K562 (cell line): Measurements from ENCODE around the gene ATAD3B. TPM values are rescaled to one million over a fixed set of nuclear protein-coding genes. Genes with fewer than 3 reads are reported as not detected.
"Not testable (repeated sequence)": the region's sequence is repeated elsewhere in the genome, so short reads cannot be mapped to it uniquely, and the experiment has no call there.

Experiments used
- ATAC-seq: fragments of 200-7000 bp; cut with Tn5 transposase; 3 replicates; pipeline ENCODE4 v1.9.1; 2020; ENCODE audit warnings: moderate library complexity
- BruUV-seq: library from RNA; stranded (reverse); fragments of 400-500 nt; replicated peaks from 2 replicates; lab custom pipeline; 2021; lab: Mats Ljungman, UMichigan
- CTCF ChIA-PET: fragments of 300-600 bp; formaldehyde crosslinking; extraction: SDS; loops from one replicate; lab custom pipeline; 2021; ENCODE audit warnings: low intra/inter-chr PET ratio; lab: Yijun Ruan, JAX
- POLR2A ChIA-PET: fragments of 300-600, 350-650 bp; sonication (Branson Sonifier 250); formaldehyde crosslinking; extraction: SDS; loops from one replicate; lab custom pipeline; 2021; ENCODE audit warnings: antibody characterized with exemption, inconsistent platforms; lab: Yijun Ruan, JAX
- DNase-seq, 4 experiments: peaks; one replicate each; pipeline versions ENCODE4 v3.0.0 to v3.0.0-alpha.2; 2011 to 2018; ENCODE audit warnings: low spot score in 3 of 4, mixed read lengths in 3 of 4; ENCODE audit errors: extremely low read depth in 1 of 4
- FAIRE-seq: peaks from 2 replicates; lab custom pipeline; 2011; peaks lifted over from hg19 to GRCh38; lab: Jason Lieb, UNC
- H2AFZ ChIP-seq: 2 replicates; pipeline ENCODE4 v1.6.0; 2011; ENCODE audit warnings: low read depth, low read length, control low read depth, inconsistent platforms
- H3K27ac ChIP-seq: fragments of 200-600 bp; 3 replicates; pipeline ENCODE4 v1.8.0; 2011; ENCODE audit warnings: low read depth, mild to moderate bottlenecking, control low read depth, inconsistent platforms, low read length, moderate library complexity, mixed read lengths; ENCODE audit errors: extremely low read depth
- H3K27me3 ChIP-seq, 2 experiments: fragments of 300-600 bp in 1 of 2; 2 replicates in 1 of 2; 3 replicates in 1 of 2; pipeline versions ENCODE4 v1.6.0 to v1.8.0; 2011; ENCODE audit warnings: inconsistent platforms in 2 of 2, low read length in 2 of 2, mild to moderate bottlenecking in 1 of 2, mixed read lengths in 1 of 2, moderate library complexity in 1 of 2; ENCODE audit not compliant: control insufficient read depth in 2 of 2, insufficient read depth in 2 of 2
- H3K36me3 ChIP-seq: fragments of 300-600 bp; 3 replicates; pipeline ENCODE4 v1.8.0; 2011; ENCODE audit warnings: mild to moderate bottlenecking, low read length, inconsistent platforms; ENCODE audit not compliant: control insufficient read depth, insufficient read depth
- H3K4me1 ChIP-seq, 2 experiments: fragments of 200-600 bp in 1 of 2; replicated peaks in 1 of 2; 2 replicates in 1 of 2; 3 replicates in 1 of 2; pipeline versions ENCODE4 v1.5.1 to v1.8.0; 2011; ENCODE audit warnings: inconsistent platforms in 2 of 2, low read length in 2 of 2, mild to moderate bottlenecking in 1 of 2, mixed read lengths in 1 of 2, moderate library complexity in 1 of 2; ENCODE audit not compliant: control insufficient read depth in 2 of 2, insufficient read depth in 2 of 2
- H3K4me2 ChIP-seq: 2 replicates; pipeline ENCODE4 v1.6.1; 2011; ENCODE audit warnings: low read length, control low read depth, inconsistent platforms, mixed read lengths; ENCODE audit not compliant: insufficient read depth
- H3K4me3 ChIP-seq: fragments of 200-600 bp; sonication (generic), shearing (Covaris generic); 2 replicates; pipeline ENCODE4 v1.5.1; 2016; ENCODE audit warnings: control low read depth, inconsistent platforms
- H3K79me2 ChIP-seq: fragments of 200-600 bp; 3 replicates; pipeline ENCODE4 v1.8.0; 2011; ENCODE audit warnings: low read length, inconsistent platforms; ENCODE audit not compliant: control insufficient read depth, insufficient read depth
- H3K9ac ChIP-seq, 2 experiments: 2 replicates each; pipeline versions ENCODE4 v1.6.0 to v1.6.1; 2011; ENCODE audit warnings: low read depth in 2 of 2, low read length in 2 of 2, control low read depth in 1 of 2, inconsistent platforms in 1 of 2, mild to moderate bottlenecking in 1 of 2, mixed read lengths in 1 of 2; ENCODE audit not compliant: insufficient read depth in 1 of 2
- H3K9me1 ChIP-seq: one replicate; pipeline ENCODE4 v1.6.0; 2011; ENCODE audit warnings: inconsistent platforms, mild to moderate bottlenecking, low read length, moderate library complexity; ENCODE audit not compliant: control insufficient read depth, insufficient read depth
- H3K9me3 ChIP-seq: replicated peaks from 2 replicates; pipeline ENCODE4 v1.5.1; 2011; ENCODE audit warnings: low read depth, low read length, inconsistent platforms; ENCODE audit not compliant: control insufficient read depth, insufficient read depth
- H4K20me1 ChIP-seq: replicated peaks from 2 replicates; pipeline ENCODE4 v1.6.1; 2011; ENCODE audit warnings: low read length, inconsistent platforms, mixed read lengths; ENCODE audit not compliant: control insufficient read depth, insufficient read depth
- ARNT ChIP-seq, 2 experiments: fragments of 450-650 bp; IDR thresholded peaks; 2 replicates each; pipeline ENCODE4 v1.6.1; 2016; ENCODE audit warnings: mild to moderate bottlenecking in 1 of 2
- ATF7 ChIP-seq: fragments of 450-650 bp; IDR thresholded peaks from 2 replicates; pipeline ENCODE4 v1.7.1; 2014; ENCODE audit warnings: mild to moderate bottlenecking, moderate library complexity
- MEF2A ChIP-seq: IDR thresholded peaks from 2 replicates; pipeline ENCODE4 v1.6.1; 2011; ENCODE audit warnings: low read depth, mild to moderate bottlenecking, low read length, moderate library complexity; ENCODE audit not compliant: control insufficient read depth
- RB1 ChIP-seq: fragments of 450-650 bp; IDR thresholded peaks from 2 replicates; pipeline ENCODE4 v1.6.1; 2017; ENCODE audit warnings: low read depth, mild to moderate bottlenecking
- SRSF7 ChIP-seq: fragments of 200-400 bp; formaldehyde crosslinking; optimal IDR thresholded peaks from 2 replicates; pipeline ENCODE3; 2017; ENCODE audit warnings: mild to moderate bottlenecking, low read depth, low read length
- ZNF140 ChIP-seq: fragments of 250-450 bp; sonication (Bioruptor Pico); IDR thresholded peaks from 2 replicates; pipeline ENCODE4 v1.8.0; 2021; ENCODE audit warnings: moderate library complexity, mild to moderate bottlenecking, inconsistent platforms
- WGBS: fragments of 100-300 bp; shearing (Covaris generic); methylation state at CpG from one replicate; pipeline ENCODE4 v1.1.6; 2016; ENCODE audit warnings: low coverage, mixed read lengths; ENCODE audit not compliant: insufficient coverage; ENCODE audit errors: missing lambda C conversion rate; 5-methylcytosine and 5-hydroxymethylcytosine counted together
- in situ Hi-C: fragments of 300-500 bp; cut with MboI; formaldehyde crosslinking; loops from 4 replicates; pipeline ENCODE4 v1.15.0; 2018; ENCODE audit warnings: inconsistent platforms, mixed read lengths
- intact Hi-C: fragments of 100-400 bp; cut with micrococcal nuclease; formaldehyde crosslinking; loops from 2 replicates; pipeline ENCODE4 v1.14.2; 2022
- polyA plus RNA-seq, 8 experiments: library from polyadenylated mRNA; depleted of rRNA in 4 of 8; stranded (reverse) in 5 of 8; unstranded in 3 of 8; fragments of >200 nt; fragmentation: Nextera tagmentation in 2 of 8; fragmentation: Illumina TruSeq in 1 of 8; extraction: Ambion mirVana in 2 of 8; extraction: Trizol in 1 of 8; gene quantifications; 2 replicates each; pipeline versions ENCODE4 v1.2.1 to v1.2.3, GENCODE V29; 2011 to 2014; ENCODE audit warnings: inconsistent platforms in 1 of 8, missing spikeins in 1 of 8
- total RNA-seq, 7 experiments: library from RNA; depleted of rRNA in 6 of 7; stranded (reverse); fragments of >200 nt in 6 of 7; fragmentation: Illumina TruSeq in 2 of 7; extraction: Trizol in 2 of 7; gene quantifications; 2 replicates each; pipeline versions ENCODE4 v1.2.1 to v1.2.3, GENCODE V29; 2011 to 2021; ENCODE audit warnings: low replicate concordance in 1 of 7

Gene ATAD3B
- total and polyA plus RNA-seq, 9 of the 15 experiments (the other 6 are each of a cell fraction or from before 2014, with no cell fraction given): 0.07 to 113 (median 27.7) TPM

GRCh38 chr1:1450616-1451015, 20.9 kb upstream of the ATAD3B start:
- CTCF ChIA-PET: not testable (repeated sequence)

DNA sequence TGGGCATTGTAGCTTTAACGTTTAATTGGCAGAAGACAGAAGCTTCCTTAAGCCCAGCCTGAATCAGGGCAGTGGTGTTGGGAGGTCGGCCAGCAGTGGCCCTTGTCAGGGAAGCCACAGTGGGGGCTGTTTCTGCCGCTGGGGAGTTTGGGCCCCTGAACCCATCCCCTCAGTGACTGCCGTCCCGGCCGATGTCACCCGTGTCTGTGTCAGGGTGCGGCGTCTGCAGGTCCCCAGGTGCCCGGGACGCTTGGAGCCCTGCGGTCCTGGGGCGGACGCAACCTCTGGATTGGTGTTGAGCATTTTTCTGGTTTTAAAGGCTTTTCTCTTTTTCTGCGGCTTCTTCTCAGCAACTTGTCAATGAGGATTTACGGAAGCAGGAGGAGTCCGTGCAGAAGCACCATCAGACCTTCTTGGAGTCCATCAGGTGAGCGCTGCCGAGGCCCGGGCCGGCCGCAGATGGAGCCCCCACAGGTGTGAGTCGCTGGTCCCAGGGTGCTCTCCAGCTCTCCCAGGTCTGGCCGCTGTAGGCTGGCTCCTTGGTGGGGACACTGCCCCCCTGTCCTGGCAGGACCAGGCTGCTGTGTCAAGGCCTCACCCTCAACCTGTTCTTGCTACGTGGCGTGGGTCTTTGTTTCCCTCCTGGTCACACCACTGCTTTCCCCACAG, 19.7 kb upstream of the ATAD3B start:
- Histone ChIP-seq H3K9me3 (no peaks in the 10 kb centered on the region), H3K79me2 (no peaks in the 10 kb centered on the region), H3K9ac (peak overlapping the region in 1 of 2 experiments; percentile 55; a peak in 1 of 4 replicates), H3K36me3 (no peaks in the 10 kb centered on the region), H3K27ac (no peak overlapping the region), H3K4me3 (no peak overlapping the region), H3K27me3 (peaks cover 0 to 6% of the 10 kb centered on the region in 2 experiments; a peak in 1 of 5 replicates), H3K4me2 (no peak overlapping the region), H3K9me1 (no peaks in the 10 kb centered on the region), H2AFZ (no peak overlapping the region), H3K4me1 (peaks cover 0 to 27% of the 10 kb centered on the region in 2 experiments; a peak in 3 of 5 replicates), H4K20me1 (no peaks in the 10 kb centered on the region)
- in situ Hi-C loops (no loop called here), intact Hi-C loops (no loop called here)
- ATAC-seq (no peak), FAIRE-seq (no peak), DNase-seq (peak in 2 of 4 experiments; percentile 11 to 13)
- ChIA-PET POLR2A (interaction anchor here (0.6 kb wide), 1 partner anchor 14 kb away, joined by 3 read pairs; no protein-coding TSS in a partner anchor), CTCF (no interaction called here)
- 50% methylated on average over 26 of the region's 26 CpGs for WGBS
- TF ChIP-seq MEF2A (no peak), SRSF7 (no peak), RB1 (no peak), ATF7 (no peak), ZNF140 (CRISPR knock-in tag) (no peak), ARNT (IDR thresholded peaks at IDR 0.05) (no peak)
- no TSS peak for BruUV-seq

More at GRCh38 chr1:1450616-1451015, 20.9 kb upstream of the ATAD3B start:
- intact Hi-C loops, in situ Hi-C loops, H3K27me3 ChIP-seq, H3K9me1 ChIP-seq, H3K4me3 ChIP-seq, DNase-seq, H4K20me1 ChIP-seq, H2AFZ ChIP-seq, H3K79me2 ChIP-seq, H3K36me3 ChIP-seq, H3K9ac ChIP-seq, BruUV-seq, H3K4me2 ChIP-seq, H3K9me3 ChIP-seq, ATAC-seq, POLR2A ChIA-PET, H3K27ac ChIP-seq, FAIRE-seq: not testable (repeated sequence)
- 50% methylated on average over 21 of the region's 22 CpGs for WGBS
- peaks cover 0 to 23% of the 10 kb centered on the region in 2 experiments; a peak in 3 of 5 replicates for H3K4me1 ChIP-seq

DNA sequence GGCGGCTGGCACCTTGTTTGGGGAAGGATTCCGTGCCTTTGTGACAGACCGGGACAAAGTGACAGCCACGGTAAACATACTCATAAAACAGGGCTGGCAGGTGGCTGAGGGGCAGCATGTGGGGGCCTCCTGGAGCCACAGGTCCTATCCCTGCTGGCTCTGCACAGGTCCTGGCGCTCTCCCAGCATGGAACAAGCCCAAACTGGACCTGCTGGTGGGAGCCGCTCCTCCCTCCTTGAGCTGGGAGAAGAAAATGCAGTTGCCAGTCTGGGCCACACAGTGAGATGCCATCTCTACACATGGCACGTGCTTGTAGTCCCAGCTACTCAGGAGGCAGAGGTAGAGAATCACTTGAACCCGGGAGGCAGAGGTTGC, 19.2 kb upstream of the ATAD3B start:
- H3K27me3 ChIP-seq, H3K36me3 ChIP-seq, H4K20me1 ChIP-seq, H2AFZ ChIP-seq, CTCF ChIA-PET, H3K79me2 ChIP-seq, H3K9me1 ChIP-seq, H3K9me3 ChIP-seq, intact Hi-C loops, BruUV-seq, FAIRE-seq, H3K9ac ChIP-seq, H3K27ac ChIP-seq, DNase-seq, H3K4me3 ChIP-seq, in situ Hi-C loops, H3K4me2 ChIP-seq, ATAC-seq: not testable (repeated sequence)
- POLR2A ChIA-PET: interaction anchor here (0.5 to 0.7 kb wide), 3 partner anchors 15 to 180 kb away, joined by 3 read pairs; no protein-coding TSS in a partner anchor
- WGBS: 27% methylated on average over 8 of the region's 8 CpGs
- peaks cover 0 to 31% of the 10 kb centered on the region in 2 experiments; a peak in 3 of 5 replicates for H3K4me1 ChIP-seq
